K562 (cell line): ENCODE data around the gene FHIT. TPM values are rescaled to one million over a fixed set of nuclear protein-coding genes. Genes with fewer than 3 reads are reported as not detected.

Experiments used
- ATAC-seq: fragments of 200-7000 bp; cut with Tn5 transposase; 3 replicates; pipeline ENCODE4 v1.9.1; 2020; ENCODE audit warnings: moderate library complexity
- BruUV-seq: library from RNA; stranded (reverse); fragments of 400-500 nt; replicated peaks from 2 replicates; lab custom pipeline; 2021; lab: Mats Ljungman, UMichigan
- CTCF ChIA-PET: fragments of 300-600 bp; formaldehyde crosslinking; extraction: SDS; loops from one replicate; lab custom pipeline; 2021; ENCODE audit warnings: low intra/inter-chr PET ratio; lab: Yijun Ruan, JAX
- POLR2A ChIA-PET: fragments of 300-600, 350-650 bp; sonication (Branson Sonifier 250); formaldehyde crosslinking; extraction: SDS; loops from one replicate; lab custom pipeline; 2021; ENCODE audit warnings: antibody characterized with exemption, inconsistent platforms; lab: Yijun Ruan, JAX
- DNase-seq, 4 experiments: peaks; one replicate each; pipeline versions ENCODE4 v3.0.0 to v3.0.0-alpha.2; 2011 to 2018; ENCODE audit warnings: low spot score in 3 of 4, mixed read lengths in 3 of 4; ENCODE audit errors: extremely low read depth in 1 of 4
- FAIRE-seq: peaks from 2 replicates; lab custom pipeline; 2011; peaks lifted over from hg19 to GRCh38; lab: Jason Lieb, UNC
- H2AFZ ChIP-seq: 2 replicates; pipeline ENCODE4 v1.6.0; 2011; ENCODE audit warnings: low read depth, low read length, control low read depth, inconsistent platforms
- H3K27ac ChIP-seq: fragments of 200-600 bp; 3 replicates; pipeline ENCODE4 v1.8.0; 2011; ENCODE audit warnings: low read depth, mild to moderate bottlenecking, control low read depth, inconsistent platforms, low read length, moderate library complexity, mixed read lengths; ENCODE audit errors: extremely low read depth
- H3K27me3 ChIP-seq, 2 experiments: fragments of 300-600 bp in 1 of 2; 2 replicates in 1 of 2; 3 replicates in 1 of 2; pipeline versions ENCODE4 v1.6.0 to v1.8.0; 2011; ENCODE audit warnings: inconsistent platforms in 2 of 2, low read length in 2 of 2, mild to moderate bottlenecking in 1 of 2, mixed read lengths in 1 of 2, moderate library complexity in 1 of 2; ENCODE audit not compliant: control insufficient read depth in 2 of 2, insufficient read depth in 2 of 2
- H3K36me3 ChIP-seq: fragments of 300-600 bp; 3 replicates; pipeline ENCODE4 v1.8.0; 2011; ENCODE audit warnings: mild to moderate bottlenecking, low read length, inconsistent platforms; ENCODE audit not compliant: control insufficient read depth, insufficient read depth
- H3K4me1 ChIP-seq, 2 experiments: fragments of 200-600 bp in 1 of 2; replicated peaks in 1 of 2; 2 replicates in 1 of 2; 3 replicates in 1 of 2; pipeline versions ENCODE4 v1.5.1 to v1.8.0; 2011; ENCODE audit warnings: inconsistent platforms in 2 of 2, low read length in 2 of 2, mild to moderate bottlenecking in 1 of 2, mixed read lengths in 1 of 2, moderate library complexity in 1 of 2; ENCODE audit not compliant: control insufficient read depth in 2 of 2, insufficient read depth in 2 of 2
- H3K4me2 ChIP-seq: 2 replicates; pipeline ENCODE4 v1.6.1; 2011; ENCODE audit warnings: low read length, control low read depth, inconsistent platforms, mixed read lengths; ENCODE audit not compliant: insufficient read depth
- H3K4me3 ChIP-seq: fragments of 200-600 bp; sonication (generic), shearing (Covaris generic); 2 replicates; pipeline ENCODE4 v1.5.1; 2016; ENCODE audit warnings: control low read depth, inconsistent platforms
- H3K79me2 ChIP-seq: fragments of 200-600 bp; 3 replicates; pipeline ENCODE4 v1.8.0; 2011; ENCODE audit warnings: low read length, inconsistent platforms; ENCODE audit not compliant: control insufficient read depth, insufficient read depth
- H3K9ac ChIP-seq, 2 experiments: 2 replicates each; pipeline versions ENCODE4 v1.6.0 to v1.6.1; 2011; ENCODE audit warnings: low read depth in 2 of 2, low read length in 2 of 2, control low read depth in 1 of 2, inconsistent platforms in 1 of 2, mild to moderate bottlenecking in 1 of 2, mixed read lengths in 1 of 2; ENCODE audit not compliant: insufficient read depth in 1 of 2
- H3K9me1 ChIP-seq: one replicate; pipeline ENCODE4 v1.6.0; 2011; ENCODE audit warnings: inconsistent platforms, mild to moderate bottlenecking, low read length, moderate library complexity; ENCODE audit not compliant: control insufficient read depth, insufficient read depth
- H3K9me3 ChIP-seq: replicated peaks from 2 replicates; pipeline ENCODE4 v1.5.1; 2011; ENCODE audit warnings: low read depth, low read length, inconsistent platforms; ENCODE audit not compliant: control insufficient read depth, insufficient read depth
- H4K20me1 ChIP-seq: replicated peaks from 2 replicates; pipeline ENCODE4 v1.6.1; 2011; ENCODE audit warnings: low read length, inconsistent platforms, mixed read lengths; ENCODE audit not compliant: control insufficient read depth, insufficient read depth
- ARID2 ChIP-seq: fragments of 450-650 bp; IDR thresholded peaks from 2 replicates; pipeline ENCODE4 v1.6.1; 2017; ENCODE audit warnings: antibody characterized with exemption, mild to moderate bottlenecking
- BRD9 ChIP-seq: fragments of 450-650 bp; IDR thresholded peaks from 2 replicates; pipeline ENCODE4 v1.6.1; 2018; ENCODE audit warnings: low read depth; ENCODE audit not compliant: partially characterized antibody
- CBFA2T3 ChIP-seq: fragments of 450-650 bp; IDR thresholded peaks from 2 replicates; pipeline ENCODE4 v1.6.1; 2017
- EWSR1 ChIP-seq: fragments of 450-650 bp; IDR thresholded peaks from 2 replicates; pipeline ENCODE4 v1.6.1; 2018; ENCODE audit warnings: borderline replicate concordance, mild to moderate bottlenecking, low read depth, moderate library complexity; ENCODE audit not compliant: partially characterized antibody
- HMG20A ChIP-seq: fragments of 450-650 bp; formaldehyde crosslinking; conservative IDR thresholded peaks from 2 replicates; pipeline ENCODE4 v1.4.0; 2020; ENCODE audit warnings: mild to moderate bottlenecking, mixed read lengths
- MECOM ChIP-seq: fragments of 250-450 bp; sonication (Bioruptor Pico); IDR thresholded peaks from 2 replicates; pipeline ENCODE4 v1.8.0; 2022; ENCODE audit warnings: inconsistent platforms
- NCOA1 ChIP-seq: fragments of 450-650 bp; IDR thresholded peaks from 2 replicates; pipeline ENCODE4 v1.6.1; 2016; ENCODE audit warnings: low read depth
- NCOA6 ChIP-seq: fragments of 450-650 bp; IDR thresholded peaks from 2 replicates; pipeline ENCODE4 v1.6.1; 2017; ENCODE audit warnings: mild to moderate bottlenecking
- NR2C1 ChIP-seq, 2 experiments: fragments of 450-650 bp; IDR thresholded peaks; 2 replicates each; pipeline ENCODE4 v1.6.1; 2017; ENCODE audit warnings: mild to moderate bottlenecking in 2 of 2, antibody characterized with exemption in 1 of 2, inconsistent platforms in 1 of 2, missing compliant biosample characterization in 1 of 2, missing genetic modification characterization in 1 of 2
- SRSF7 ChIP-seq: fragments of 200-400 bp; formaldehyde crosslinking; optimal IDR thresholded peaks from 2 replicates; pipeline ENCODE3; 2017; ENCODE audit warnings: mild to moderate bottlenecking, low read depth, low read length
- TCF7 ChIP-seq: sonication (generic); IDR thresholded peaks from 2 replicates; pipeline ENCODE4 v1.6.1; 2016; ENCODE audit warnings: antibody characterized with exemption, borderline replicate concordance
- TSC22D4 ChIP-seq: fragments of 450-650 bp; IDR thresholded peaks from 2 replicates; pipeline ENCODE4 v1.6.1; 2016; ENCODE audit warnings: missing genetic modification characterization, missing biosample characterization, control low read depth
- XRCC3 ChIP-seq: fragments of 450-650 bp; IDR thresholded peaks from 2 replicates; pipeline ENCODE4 v1.6.1; 2017; ENCODE audit warnings: mild to moderate bottlenecking, moderate library complexity
- ZNF668 ChIP-seq: fragments of 250-450 bp; sonication (Bioruptor Pico); IDR thresholded peaks from 2 replicates; pipeline ENCODE4 v1.8.0; 2022; ENCODE audit warnings: mild to moderate bottlenecking, inconsistent platforms
- ZNF79 ChIP-seq: fragments of 250-450 bp; sonication (Bioruptor Pico); IDR thresholded peaks from 2 replicates; pipeline ENCODE4 v1.4.0; 2020; ENCODE audit warnings: low read depth, mild to moderate bottlenecking, moderate library complexity
- WGBS: fragments of 100-300 bp; shearing (Covaris generic); methylation state at CpG from one replicate; pipeline ENCODE4 v1.1.6; 2016; ENCODE audit warnings: low coverage, mixed read lengths; ENCODE audit not compliant: insufficient coverage; ENCODE audit errors: missing lambda C conversion rate; 5-methylcytosine and 5-hydroxymethylcytosine counted together
- in situ Hi-C: fragments of 300-500 bp; cut with MboI; formaldehyde crosslinking; loops from 4 replicates; pipeline ENCODE4 v1.15.0; 2018; ENCODE audit warnings: inconsistent platforms, mixed read lengths
- intact Hi-C: fragments of 100-400 bp; cut with micrococcal nuclease; formaldehyde crosslinking; loops from 2 replicates; pipeline ENCODE4 v1.14.2; 2022
- polyA plus RNA-seq, 8 experiments: library from polyadenylated mRNA; depleted of rRNA in 4 of 8; stranded (reverse) in 5 of 8; unstranded in 3 of 8; fragments of >200 nt; fragmentation: Nextera tagmentation in 2 of 8; fragmentation: Illumina TruSeq in 1 of 8; extraction: Ambion mirVana in 2 of 8; extraction: Trizol in 1 of 8; gene quantifications; 2 replicates each; pipeline versions ENCODE4 v1.2.1 to v1.2.3, GENCODE V29; 2011 to 2014; ENCODE audit warnings: inconsistent platforms in 1 of 8, missing spikeins in 1 of 8
- total RNA-seq, 7 experiments: library from RNA; depleted of rRNA in 6 of 7; stranded (reverse); fragments of >200 nt in 6 of 7; fragmentation: Illumina TruSeq in 2 of 7; extraction: Trizol in 2 of 7; gene quantifications; 2 replicates each; pipeline versions ENCODE4 v1.2.1 to v1.2.3, GENCODE V29; 2011 to 2021; ENCODE audit warnings: low replicate concordance in 1 of 7
- TF ChIP-seq, protein P1 (sequence below): fragments of 250-450 bp; sonication (Bioruptor Pico); IDR thresholded peaks from 2 replicates; pipeline ENCODE4 v1.8.0; 2021; ENCODE audit warnings: borderline replicate concordance, mild to moderate bottlenecking, moderate library complexity; ENCODE audit not compliant: poor library complexity, severe bottlenecking
- TF ChIP-seq, protein P2 (sequence below): IDR thresholded peaks from 2 replicates; pipeline ENCODE4 v1.6.1; 2012; ENCODE audit warnings: low read depth, low read length, improper control_type of control experiment, borderline replicate concordance
- TF ChIP-seq, protein P3 (sequence below): fragments of 250-450 bp; sonication (Bioruptor Pico); IDR thresholded peaks from 2 replicates; pipeline ENCODE4 v1.9.0; 2021; ENCODE audit warnings: mild to moderate bottlenecking
- TF ChIP-seq, protein P4 (sequence below): fragments of 450-650 bp; formaldehyde crosslinking; IDR thresholded peaks from 2 replicates; pipeline ENCODE4 v1.4.0; 2022; ENCODE audit warnings: missing genetic modification characterization
- TF ChIP-seq, protein P5 (sequence below): fragments of 250-450 bp; sonication (Bioruptor Pico); IDR thresholded peaks from 2 replicates; pipeline ENCODE4 v1.5.0; 2021

FHIT gene
- total and polyA plus RNA-seq, 9 of the 15 experiments (the other 6 are each of a cell fraction or from before 2014, with no cell fraction given), result 1.7 to 9.1 (median 4.3) TPM

DNA sequence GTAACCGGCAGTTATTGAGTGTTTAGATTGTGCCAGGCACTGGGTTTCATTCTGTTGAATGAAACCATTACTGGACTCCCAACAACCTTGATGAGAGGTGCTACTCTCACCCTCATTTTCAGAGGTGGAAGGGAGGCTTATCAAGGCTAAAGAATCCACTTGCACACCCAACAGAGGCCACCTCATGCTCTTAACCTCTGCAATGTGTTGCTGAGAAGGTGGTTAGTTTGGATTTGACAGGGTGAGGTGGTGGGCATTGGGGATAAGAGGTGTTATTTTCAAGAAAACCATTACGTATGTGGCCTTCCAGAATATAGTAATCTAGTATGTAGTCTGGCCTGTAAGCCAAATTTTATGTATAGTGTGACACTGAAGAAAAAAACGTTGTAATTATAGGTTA is 73.1 kb downstream of the FHIT start (continued):
- TF ChIP-seq, protein P1, sequence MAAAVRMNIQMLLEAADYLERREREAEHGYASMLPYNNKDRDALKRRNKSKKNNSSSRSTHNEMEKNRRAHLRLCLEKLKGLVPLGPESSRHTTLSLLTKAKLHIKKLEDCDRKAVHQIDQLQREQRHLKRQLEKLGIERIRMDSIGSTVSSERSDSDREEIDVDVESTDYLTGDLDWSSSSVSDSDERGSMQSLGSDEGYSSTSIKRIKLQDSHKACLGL (CRISPR knock-in tag), result no peak
- TF ChIP-seq HMG20A (CRISPR knock-in tag), result no peak
- no peak for TF ChIP-seq XRCC3
- no peak for TF ChIP-seq NR2C1 (IDR thresholded peaks at IDR 0.05)
- no peak for TF ChIP-seq NR2C1 (tag; IDR thresholded peaks at IDR 0.05)
- no peak for TF ChIP-seq MECOM (CRISPR knock-in tag)

DNA sequence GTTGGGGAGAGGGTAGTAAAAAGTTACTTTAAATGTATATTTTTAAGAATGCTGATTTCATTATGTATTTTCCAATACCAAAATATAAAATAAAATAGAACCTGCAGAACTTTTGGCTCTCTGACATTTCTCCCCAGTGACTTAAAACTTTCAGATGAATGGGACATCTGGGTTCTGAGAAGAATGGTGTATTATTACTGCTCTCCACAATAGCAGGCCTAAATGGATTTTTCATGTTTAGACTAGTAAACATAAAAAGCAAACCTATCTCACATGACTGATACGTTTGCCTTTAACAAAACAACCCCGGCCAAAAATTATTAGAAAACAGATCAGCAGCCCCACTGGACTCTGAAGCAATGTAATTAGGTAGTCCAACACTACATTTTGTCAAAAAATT is 73.8 kb downstream of the FHIT start:
- no TSS peak for BruUV-seq
- Histone ChIP-seq H3K9ac (no peak overlapping the region), H3K9me3 (no peaks in the 10 kb centered on the region), H3K4me3 (no peak overlapping the region), H3K4me1 (no peaks in the 10 kb centered on the region), H3K27ac (no peak overlapping the region), H3K36me3 (no peaks in the 10 kb centered on the region), H4K20me1 (no peaks in the 10 kb centered on the region), H3K79me2 (no peaks in the 10 kb centered on the region), H3K4me2 (no peak overlapping the region), H2AFZ (no peak overlapping the region), H3K27me3 (no peaks in the 10 kb centered on the region), H3K9me1 (no peaks in the 10 kb centered on the region)
- FAIRE-seq (no peak), ATAC-seq (no peak), DNase-seq (no peak)
- CTCF ChIA-PET, result no interaction called here
- in situ Hi-C loops (no loop called here), intact Hi-C loops (no loop called here)
- POLR2A ChIA-PET, result no interaction called here
- WGBS, result 47% methylated on average over 2 of the region's 2 CpGs
- TF ChIP-seq TCF7, result no peak
- no peak for TF ChIP-seq EWSR1
- TF ChIP-seq, protein P2, sequence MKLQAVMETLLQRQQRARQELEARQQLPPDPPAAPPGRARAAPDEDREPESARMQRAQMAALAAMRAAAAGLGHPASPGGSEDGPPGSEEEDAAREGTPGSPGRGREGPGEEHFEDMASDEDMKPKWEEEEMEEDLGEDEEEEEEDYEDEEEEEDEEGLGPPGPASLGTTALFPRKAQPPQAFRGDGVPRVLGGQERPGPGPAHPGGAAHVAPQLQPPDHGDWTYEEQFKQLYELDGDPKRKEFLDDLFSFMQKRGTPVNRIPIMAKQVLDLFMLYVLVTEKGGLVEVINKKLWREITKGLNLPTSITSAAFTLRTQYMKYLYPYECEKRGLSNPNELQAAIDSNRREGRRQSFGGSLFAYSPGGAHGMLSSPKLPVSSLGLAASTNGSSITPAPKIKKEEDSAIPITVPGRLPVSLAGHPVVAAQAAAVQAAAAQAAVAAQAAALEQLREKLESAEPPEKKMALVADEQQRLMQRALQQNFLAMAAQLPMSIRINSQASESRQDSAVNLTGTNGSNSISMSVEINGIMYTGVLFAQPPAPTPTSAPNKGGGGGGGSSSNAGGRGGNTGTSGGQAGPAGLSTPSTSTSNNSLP, result no peak
- TF ChIP-seq, protein P3, sequence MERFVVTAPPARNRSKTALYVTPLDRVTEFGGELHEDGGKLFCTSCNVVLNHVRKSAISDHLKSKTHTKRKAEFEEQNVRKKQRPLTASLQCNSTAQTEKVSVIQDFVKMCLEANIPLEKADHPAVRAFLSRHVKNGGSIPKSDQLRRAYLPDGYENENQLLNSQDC (CRISPR knock-in tag), result no peak
- TF ChIP-seq, protein P4, sequence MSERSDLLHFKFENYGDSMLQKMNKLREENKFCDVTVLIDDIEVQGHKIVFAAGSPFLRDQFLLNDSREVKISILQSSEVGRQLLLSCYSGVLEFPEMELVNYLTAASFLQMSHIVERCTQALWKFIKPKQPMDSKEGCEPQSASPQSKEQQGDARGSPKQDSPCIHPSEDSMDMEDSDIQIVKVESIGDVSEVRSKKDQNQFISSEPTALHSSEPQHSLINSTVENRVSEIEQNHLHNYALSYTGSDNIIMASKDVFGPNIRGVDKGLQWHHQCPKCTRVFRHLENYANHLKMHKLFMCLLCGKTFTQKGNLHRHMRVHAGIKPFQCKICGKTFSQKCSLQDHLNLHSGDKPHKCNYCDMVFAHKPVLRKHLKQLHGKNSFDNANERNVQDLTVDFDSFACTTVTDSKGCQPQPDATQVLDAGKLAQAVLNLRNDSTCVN (CRISPR knock-in tag), result no peak
- no peak for TF ChIP-seq ZNF79 (CRISPR knock-in tag)
- TF ChIP-seq BRD9, result no peak
- TF ChIP-seq, protein P5, sequence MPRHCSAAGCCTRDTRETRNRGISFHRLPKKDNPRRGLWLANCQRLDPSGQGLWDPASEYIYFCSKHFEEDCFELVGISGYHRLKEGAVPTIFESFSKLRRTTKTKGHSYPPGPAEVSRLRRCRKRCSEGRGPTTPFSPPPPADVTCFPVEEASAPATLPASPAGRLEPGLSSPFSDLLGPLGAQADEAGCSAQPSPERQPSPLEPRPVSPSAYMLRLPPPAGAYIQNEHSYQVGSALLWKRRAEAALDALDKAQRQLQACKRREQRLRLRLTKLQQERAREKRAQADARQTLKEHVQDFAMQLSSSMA (CRISPR knock-in tag), result no peak
- TF ChIP-seq NCOA1, result no peak
- no peak for TF ChIP-seq ARID2
- no peak for TF ChIP-seq SRSF7
- TF ChIP-seq TSC22D4 (tag), result no peak
- no peak for TF ChIP-seq ZNF668 (CRISPR knock-in tag)
- no peak for TF ChIP-seq CBFA2T3
- TF ChIP-seq NCOA6, result no peak
